ENCODE data around the gene MRC2. TPM values are rescaled to one million over a fixed set of nuclear protein-coding genes. Genes with fewer than 3 reads are reported as not detected.

The MRC2 gene
- total RNA-seq, 2 donors from 2014 or later = 7.0 to 22.1 TPM

GRCh38 chr17:62627904-62628633 lies 599 bp downstream of the MRC2 start:
- H3K9me3 ChIP-seq = no peaks in the 10 kb centered on the region
- H3K36me3 ChIP-seq (replicated peaks in 1 of 2; ENCODE audit: insufficient read depth in 1 of 2, low read depth in 2 of 2) = no peaks in the 10 kb centered on the region
- H3K27me3 ChIP-seq = peaks cover 0 to 9% of the 10 kb centered on the region in 2 donors
- intact Hi-C loops (cut with DNase I) = no loop called here
- no peak for TF ChIP-seq POLR2A (IDR thresholded peaks at IDR 0.05)
- no peak for TF ChIP-seq CTCF (IDR thresholded peaks at IDR 0.05)
- WGBS, 2 donors = 1 to 5% methylated on average over 22 to 61 of the region's 61 CpGs
- ATAC-seq = peak; percentile 28
- H3K4me3 ChIP-seq = no peak overlapping the region
- DNase-seq = no peak
- H3K27ac ChIP-seq = peak overlapping the region in 3 of 4 donors; percentile 8 to 65 (median 45)
- peaks cover 21% of the 10 kb centered on the region for H3K4me1 ChIP-seq

- 36 to 38% methylated on average over 17 to 19 of the region's 19 CpGs for WGBS, 2 donors
- no peak for DNase-seq
- no peak overlapping the region for H3K4me3 ChIP-seq
- ATAC-seq = no peak
- no peak for TF ChIP-seq CTCF (IDR thresholded peaks at IDR 0.05)
- no peak for TF ChIP-seq POLR2A (IDR thresholded peaks at IDR 0.05)
- no peaks in the 10 kb centered on the region for H3K36me3 ChIP-seq (replicated peaks in 1 of 2; ENCODE audit: insufficient read depth in 1 of 2, low read depth in 2 of 2)
- intact Hi-C loops (cut with DNase I) = no loop called here
- peaks cover 0 to 9% of the 10 kb centered on the region in 2 donors for H3K27me3 ChIP-seq
- no peaks in the 10 kb centered on the region for H3K9me3 ChIP-seq
- H3K4me1 ChIP-seq = peaks cover 21% of the 10 kb centered on the region
- H3K27ac ChIP-seq = no peak overlapping the region
Measured at GRCh38 chr17:62628831-62629555, 1.5 kb downstream of the MRC2 start.

- Histone ChIP-seq H3K4me1 (peaks cover 21% of the 10 kb centered on the region), H3K4me3 (no peak overlapping the region), H3K27ac (no peak overlapping the region), H3K9me3 (no peaks in the 10 kb centered on the region), H3K36me3 (replicated peaks in 1 of 2; ENCODE audit: insufficient read depth in 1 of 2, low read depth in 2 of 2) (no peaks in the 10 kb centered on the region), H3K27me3 (peaks cover 0 to 9% of the 10 kb centered on the region in 2 donors)
- no peak for ATAC-seq
- no peak for DNase-seq
- no peak for TF ChIP-seq POLR2A (IDR thresholded peaks at IDR 0.05)
- TF ChIP-seq CTCF (IDR thresholded peaks at IDR 0.05) = no peak
- WGBS, 2 donors = 64 to 70% methylated on average over 14 to 18 of the region's 19 CpGs
- intact Hi-C loops (cut with DNase I) = no loop called here
Measured at GRCh38 chr17:62629556-62630364, 2.3 kb downstream of the MRC2 start.

GRCh38 chr17:62630365-62631085 lies 3.1 kb downstream of the MRC2 start:
- TF ChIP-seq CTCF (IDR thresholded peaks at IDR 0.05) (no peak), POLR2A (IDR thresholded peaks at IDR 0.05) (no peak)
- Histone ChIP-seq H3K9me3 (no peaks in the 10 kb centered on the region), H3K27ac (no peak overlapping the region), H3K36me3 (replicated peaks in 1 of 2; ENCODE audit: insufficient read depth in 1 of 2, low read depth in 2 of 2) (no peaks in the 10 kb centered on the region), H3K4me1 (peaks cover 21% of the 10 kb centered on the region), H3K4me3 (no peak overlapping the region), H3K27me3 (peaks cover 0 to 9% of the 10 kb centered on the region in 2 donors)
- intact Hi-C loops (cut with DNase I) = no loop called here
- DNase-seq (no peak), ATAC-seq (no peak)
- 44 to 58% methylated on average over 11 to 12 of the region's 12 CpGs for WGBS, 2 donors
